ENCODE measurements around the gene RBM8A.

- TF ChIP-seq CTCF (IDR thresholded peaks at IDR 0.05) (no peak), YY1 (IDR thresholded peaks at IDR 0.05; ENCODE audit: low read depth) (no peak), FOSL2 (IDR thresholded peaks at IDR 0.05; ENCODE audit: borderline replicate concordance, low read depth) (no peak), RCOR1 (IDR thresholded peaks at IDR 0.05; ENCODE audit: low read length) (no peak), MAX (IDR thresholded peaks at IDR 0.05; ENCODE audit: low read depth) (no peak), NRF1 (IDR thresholded peaks at IDR 0.05; ENCODE audit: low read depth, low read length) (no peak)
Measured at GRCh38 chr1:145949219-145949618, 21.9 kb upstream of the RBM8A start.

All from SK-N-SH (cell line).